C4-2B (cell line): ENCODE data around the gene NR3C2.

Experiments used
- H3K27ac ChIP-seq: fragments of 450-650 bp; 2 replicates; pipeline ENCODE4 v1.5.1; 2017
- ZFX ChIP-seq: fragments of 450-650 bp; IDR thresholded peaks from 2 replicates; pipeline ENCODE4 v1.6.1; 2017
- TF ChIP-seq, protein P1 (sequence below): fragments of 450-650 bp; conservative IDR thresholded peaks from 2 replicates; pipeline ENCODE4 v1.5.1; 2017; ENCODE audit warnings: mild to moderate bottlenecking

Gene NR3C2

DNA sequence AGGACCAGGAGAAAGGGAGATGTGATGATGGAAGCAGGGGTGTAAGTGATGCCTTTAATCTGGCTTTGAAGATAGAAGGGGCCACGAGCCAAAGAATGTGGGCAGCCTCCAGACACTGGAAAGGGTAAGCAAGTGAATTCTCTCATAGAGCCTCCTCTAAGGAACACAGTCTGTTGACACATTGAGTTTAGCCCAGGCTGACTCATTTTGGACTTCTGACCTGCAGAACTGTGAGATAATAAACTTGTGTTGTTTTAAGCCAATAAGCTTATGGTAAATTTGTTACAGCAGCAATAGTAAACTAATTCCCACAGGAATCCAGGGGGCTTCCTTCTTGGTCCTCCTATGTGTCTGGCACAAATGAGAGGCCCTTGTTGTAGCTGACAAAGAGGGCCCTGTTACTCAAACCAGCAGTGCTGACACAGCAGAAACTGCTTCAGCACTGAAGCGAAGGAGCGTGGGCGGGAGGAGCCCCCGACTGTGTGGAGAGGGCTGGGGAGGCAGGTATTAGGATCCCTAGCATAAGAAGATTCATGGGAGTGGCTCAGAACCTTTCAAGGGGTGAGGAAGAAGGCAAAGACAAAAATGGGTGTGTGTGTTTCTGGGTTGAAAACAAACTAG lies 268.7 kb downstream of the NR3C2 start:
- H3K27ac ChIP-seq, result no peak overlapping the region
- TF ChIP-seq, protein P1, sequence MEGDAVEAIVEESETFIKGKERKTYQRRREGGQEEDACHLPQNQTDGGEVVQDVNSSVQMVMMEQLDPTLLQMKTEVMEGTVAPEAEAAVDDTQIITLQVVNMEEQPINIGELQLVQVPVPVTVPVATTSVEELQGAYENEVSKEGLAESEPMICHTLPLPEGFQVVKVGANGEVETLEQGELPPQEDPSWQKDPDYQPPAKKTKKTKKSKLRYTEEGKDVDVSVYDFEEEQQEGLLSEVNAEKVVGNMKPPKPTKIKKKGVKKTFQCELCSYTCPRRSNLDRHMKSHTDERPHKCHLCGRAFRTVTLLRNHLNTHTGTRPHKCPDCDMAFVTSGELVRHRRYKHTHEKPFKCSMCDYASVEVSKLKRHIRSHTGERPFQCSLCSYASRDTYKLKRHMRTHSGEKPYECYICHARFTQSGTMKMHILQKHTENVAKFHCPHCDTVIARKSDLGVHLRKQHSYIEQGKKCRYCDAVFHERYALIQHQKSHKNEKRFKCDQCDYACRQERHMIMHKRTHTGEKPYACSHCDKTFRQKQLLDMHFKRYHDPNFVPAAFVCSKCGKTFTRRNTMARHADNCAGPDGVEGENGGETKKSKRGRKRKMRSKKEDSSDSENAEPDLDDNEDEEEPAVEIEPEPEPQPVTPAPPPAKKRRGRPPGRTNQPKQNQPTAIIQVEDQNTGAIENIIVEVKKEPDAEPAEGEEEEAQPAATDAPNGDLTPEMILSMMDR, result no peak
- TF ChIP-seq ZFX, result no peak

DNA sequence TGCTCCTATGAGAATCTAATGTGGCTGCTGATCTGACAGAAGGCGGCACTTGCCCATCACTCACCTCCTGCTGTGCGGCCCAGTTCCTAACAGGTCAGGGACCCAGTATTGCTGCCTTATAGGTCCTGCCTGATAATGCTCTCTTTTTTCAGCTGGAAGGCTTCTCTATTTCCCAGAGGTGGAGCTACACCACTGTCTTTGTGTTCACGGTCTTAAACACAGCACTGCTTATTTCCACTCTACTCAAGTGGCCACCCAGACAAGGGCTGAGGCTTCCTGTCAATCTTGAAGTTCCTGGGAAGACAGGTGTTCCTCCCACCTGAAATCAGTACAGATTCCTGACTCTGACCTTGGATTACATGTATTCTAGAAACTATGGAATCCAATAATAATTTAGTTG lies 270.6 kb downstream of the NR3C2 start:
- TF ChIP-seq, protein P1, result no peak
- TF ChIP-seq ZFX, result no peak

DNA sequence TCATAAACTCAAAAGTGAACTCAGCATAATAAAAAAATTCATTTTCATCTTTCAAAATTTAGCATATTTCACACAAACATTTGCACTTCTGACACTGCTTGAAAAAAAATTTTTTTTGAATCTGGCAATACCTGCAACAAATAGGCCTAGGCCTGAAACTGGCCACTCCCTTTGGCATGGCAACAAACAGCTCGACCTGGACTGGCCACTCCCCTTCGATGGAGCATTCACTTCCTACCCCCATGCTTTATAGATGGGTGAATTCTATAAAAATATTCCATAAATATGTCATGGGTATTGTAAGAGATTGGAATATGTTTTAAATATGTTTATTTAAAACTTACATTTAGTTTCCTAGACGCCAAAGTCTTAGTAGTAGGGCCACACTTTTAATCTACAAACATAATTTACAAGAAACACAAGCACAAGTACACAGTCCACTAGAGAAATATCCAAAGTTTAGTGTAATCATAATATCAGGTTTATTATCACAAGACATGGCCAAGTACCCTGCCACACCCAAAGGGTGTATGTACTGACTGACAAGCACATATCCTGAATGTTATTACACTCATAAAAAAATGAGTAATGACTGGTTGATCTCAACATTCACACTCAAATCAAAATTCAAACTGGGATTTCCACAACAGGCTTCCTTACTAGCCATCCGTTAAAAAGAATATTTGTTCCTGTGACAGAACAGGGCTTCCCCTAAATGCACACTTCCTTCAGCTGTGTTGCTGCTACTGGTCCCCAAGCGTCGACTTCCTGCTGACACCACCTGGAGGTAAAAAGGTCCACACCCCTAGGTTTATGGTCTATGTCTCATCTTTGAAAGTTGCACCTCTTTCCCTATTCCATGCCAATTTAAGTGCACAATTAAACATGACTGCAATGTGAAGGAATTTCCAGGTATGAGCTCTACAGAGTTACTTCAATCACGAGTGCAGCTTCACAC lies 271.5 kb downstream of the NR3C2 start:
- TF ChIP-seq, protein P1, result no peak
- TF ChIP-seq ZFX, result no peak
- peak overlapping the region; percentile 24; the same call in 1 of the 2 replicates for H3K27ac ChIP-seq

More for the DNA sequence above, 270.6 kb downstream of the NR3C2 start:
- H3K27ac ChIP-seq, result peak overlapping the region; percentile 24; the same call in 1 of the 2 replicates

DNA sequence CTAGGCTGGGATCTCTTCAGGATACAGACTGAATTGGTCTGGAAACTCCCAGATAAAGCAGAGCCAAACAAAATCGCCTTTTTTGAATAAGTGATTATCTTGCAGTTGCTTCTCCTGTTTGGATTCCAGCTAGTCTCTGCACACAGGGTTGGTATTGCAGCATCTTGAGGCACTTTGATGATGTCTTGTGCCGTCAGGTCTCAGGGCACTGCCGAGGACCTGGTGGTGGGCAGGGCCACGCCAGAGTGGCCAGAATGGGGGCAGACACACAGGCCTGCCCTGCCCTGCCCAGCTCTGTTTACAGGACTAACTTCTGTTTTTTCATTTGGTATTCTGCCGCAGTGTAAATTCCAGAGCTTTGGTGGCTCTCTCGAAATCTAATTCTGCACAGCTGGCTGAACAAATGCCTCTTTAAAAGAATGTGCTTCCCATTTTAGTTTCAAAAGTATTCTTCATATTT lies 276.1 kb downstream of the NR3C2 start:
- TF ChIP-seq ZFX, result no peak
- TF ChIP-seq, protein P1, result no peak
- no peak overlapping the region for H3K27ac ChIP-seq

DNA sequence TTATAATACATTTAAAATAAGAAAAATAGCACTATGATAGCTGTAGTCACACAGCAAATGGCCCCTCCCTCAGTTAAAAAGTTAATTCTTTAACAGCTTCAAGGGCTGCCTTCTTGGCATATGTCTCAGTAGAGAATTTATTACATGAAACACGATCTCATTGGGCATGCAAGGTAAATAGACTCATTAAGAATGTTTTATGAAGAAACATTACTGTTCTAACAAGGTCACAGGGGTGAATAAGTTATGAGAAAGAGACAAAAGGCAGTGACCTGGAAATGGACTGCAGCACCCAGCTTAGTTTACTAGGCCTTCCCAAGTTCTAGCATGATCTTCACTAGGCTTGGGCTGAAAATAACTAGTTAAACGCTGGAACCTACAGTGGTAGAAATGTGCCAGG lies 277.7 kb downstream of the NR3C2 start:
- TF ChIP-seq ZFX, result no peak
- TF ChIP-seq, protein P1, result no peak
- H3K27ac ChIP-seq, result no peak overlapping the region

DNA sequence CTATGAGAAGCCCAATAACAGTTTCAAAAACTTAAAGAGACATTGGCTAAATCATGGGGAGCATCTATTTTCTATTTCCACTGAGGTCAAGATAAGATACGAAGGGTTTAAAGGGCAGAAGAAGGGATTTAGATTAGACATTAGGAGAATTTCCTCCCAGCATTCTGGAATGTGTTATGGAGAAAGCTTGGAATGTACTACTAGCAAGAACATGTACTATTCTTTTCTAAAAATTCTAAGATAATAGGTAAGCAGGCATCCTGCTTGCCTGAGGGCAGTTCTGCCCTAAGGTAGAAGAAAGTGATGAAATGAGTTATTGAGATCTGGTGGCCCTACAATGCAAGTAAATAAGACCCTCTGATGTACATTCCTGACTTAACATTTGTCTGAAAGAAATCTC lies 279.2 kb downstream of the NR3C2 start:
- no peak overlapping the region for H3K27ac ChIP-seq
- TF ChIP-seq, protein P1, result no peak
- no peak for TF ChIP-seq ZFX

DNA sequence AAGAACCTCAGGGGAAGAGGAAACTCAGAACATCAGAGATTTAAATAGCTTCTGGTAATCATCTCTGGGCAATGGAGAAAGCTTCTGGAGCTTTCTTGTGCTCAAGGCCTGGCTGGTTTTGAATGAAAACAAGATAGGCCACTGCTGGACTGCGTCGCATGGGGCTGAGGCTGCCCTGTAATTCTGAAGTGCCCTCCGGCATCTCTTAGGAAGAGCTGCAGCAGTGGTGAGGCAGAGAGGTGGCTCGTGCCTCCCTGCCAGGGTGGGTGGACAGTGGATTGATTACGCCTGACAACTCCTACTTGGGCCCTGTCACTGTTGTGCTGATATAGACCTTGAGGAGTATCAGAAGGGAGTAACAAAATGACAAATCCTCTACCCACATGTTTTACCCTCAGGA lies 279.7 kb downstream of the NR3C2 start:
- no peak for TF ChIP-seq ZFX
- TF ChIP-seq, protein P1, result no peak
- no peak overlapping the region for H3K27ac ChIP-seq
